Measurements from ENCODE around the gene VSIG4.
"Not testable (repeated sequence)": the region's sequence is repeated elsewhere in the genome, so short reads cannot be mapped to it uniquely, and the experiment has no call there.

The VSIG4 gene, protein sequence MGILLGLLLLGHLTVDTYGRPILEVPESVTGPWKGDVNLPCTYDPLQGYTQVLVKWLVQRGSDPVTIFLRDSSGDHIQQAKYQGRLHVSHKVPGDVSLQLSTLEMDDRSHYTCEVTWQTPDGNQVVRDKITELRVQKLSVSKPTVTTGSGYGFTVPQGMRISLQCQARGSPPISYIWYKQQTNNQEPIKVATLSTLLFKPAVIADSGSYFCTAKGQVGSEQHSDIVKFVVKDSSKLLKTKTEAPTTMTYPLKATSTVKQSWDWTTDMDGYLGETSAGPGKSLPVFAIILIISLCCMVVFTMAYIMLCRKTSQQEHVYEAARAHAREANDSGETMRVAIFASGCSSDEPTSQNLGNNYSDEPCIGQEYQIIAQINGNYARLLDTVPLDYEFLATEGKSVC

GRCh38 chrX:66039944-66040343 lies at the start of gene VSIG4:
VSIG4 (minus strand) TSS chrX:66040080; CDS start chrX:66039998, 82 bp downstream.
- DNase-seq, result no peak

DNA sequence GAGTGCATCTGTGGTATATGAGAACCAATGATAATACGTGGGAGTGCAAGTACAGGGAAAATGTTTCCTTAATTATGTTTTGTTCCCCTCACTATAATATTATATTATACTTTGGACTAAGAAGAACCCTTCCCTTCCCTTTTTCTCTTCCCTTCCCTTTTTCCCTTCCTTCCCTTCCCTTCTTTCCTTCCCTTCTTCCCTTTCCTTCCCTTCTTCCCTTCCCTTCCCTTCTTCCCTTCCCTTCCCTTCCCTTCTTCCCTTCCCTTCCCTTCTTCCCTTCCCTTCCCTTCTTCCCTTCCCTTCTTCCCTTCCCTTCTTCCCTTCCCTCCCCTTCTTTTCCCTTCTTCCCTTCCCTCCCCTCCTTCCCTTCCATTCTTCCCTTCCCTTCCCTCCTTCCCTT lies 36.9 kb upstream of the VSIG4 start:
- DNase-seq, result no peak

DNA sequence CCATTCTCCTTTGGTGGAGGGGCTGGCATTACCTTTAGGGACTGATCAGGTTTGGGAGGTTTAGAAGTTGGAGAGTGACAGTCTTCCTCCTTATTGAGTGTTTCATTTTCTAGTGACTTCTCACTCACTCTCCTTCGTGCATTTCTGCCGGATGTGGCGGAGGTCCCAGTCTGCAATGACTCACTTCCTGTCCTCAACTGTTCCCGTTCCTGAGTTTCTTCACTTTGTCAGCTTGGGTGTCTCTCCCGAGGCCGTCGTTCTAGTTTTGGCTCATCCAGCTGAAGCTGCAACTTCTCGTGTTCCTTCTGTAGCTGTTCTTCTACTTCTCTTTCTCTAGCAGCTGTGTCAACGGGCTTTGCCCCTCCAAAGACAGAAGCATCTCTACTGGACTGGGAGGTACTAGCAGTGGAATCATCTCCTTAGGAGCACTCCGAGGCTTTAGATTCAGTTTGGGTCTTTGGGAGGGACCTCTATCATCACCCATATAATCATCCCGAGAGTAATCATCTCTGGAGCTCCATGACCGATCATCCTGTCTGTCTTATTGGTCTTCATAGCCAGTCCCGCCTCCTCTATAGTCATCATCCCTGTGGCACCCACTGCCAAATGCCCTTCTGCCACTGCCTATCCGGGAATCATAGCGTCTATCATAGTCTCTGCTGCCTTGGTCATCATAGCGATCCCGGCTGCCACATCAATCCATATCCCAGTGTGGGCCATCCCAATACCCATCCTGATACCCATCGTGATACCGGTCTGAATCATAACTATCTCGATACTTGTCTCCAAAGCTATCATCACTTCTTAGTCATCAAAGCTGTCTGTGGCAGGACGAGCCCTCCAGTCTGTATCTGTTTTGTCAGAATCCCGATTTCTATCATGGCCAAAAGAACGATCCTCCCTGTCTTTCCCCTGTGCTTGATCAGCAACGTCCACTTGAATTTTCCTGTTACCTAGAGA lies 35.3 kb upstream of the VSIG4 start:
- DNase-seq, result peak; percentile 68 to 76

GRCh38 chrX:66071126-66071525 lies 31.2 kb upstream of the VSIG4 start:
- no peak for DNase-seq

GRCh38 chrX:66064261-66064660 lies 24.4 kb upstream of the VSIG4 start:
- no peak for DNase-seq

DNA sequence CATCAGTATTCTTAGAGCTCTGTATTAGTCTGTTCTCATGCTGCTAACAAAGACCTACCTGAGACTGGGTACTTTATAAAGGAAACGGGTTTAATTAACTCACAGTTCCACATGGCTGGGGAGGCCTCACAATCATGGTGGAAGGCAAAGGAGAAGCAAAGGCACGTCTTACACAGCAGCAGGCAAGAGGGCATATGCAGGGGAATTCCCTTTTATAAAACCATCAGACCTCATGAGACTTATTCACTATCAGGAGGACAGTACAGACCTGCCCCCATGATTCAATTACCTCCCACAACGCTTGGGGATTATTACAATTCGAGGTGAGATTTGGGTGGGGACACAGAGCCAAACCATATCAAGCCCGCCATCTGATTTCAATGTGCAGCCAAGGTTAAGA lies 17.1 kb upstream of the VSIG4 start:
- DNase-seq, result not testable (repeated sequence)

DNA sequence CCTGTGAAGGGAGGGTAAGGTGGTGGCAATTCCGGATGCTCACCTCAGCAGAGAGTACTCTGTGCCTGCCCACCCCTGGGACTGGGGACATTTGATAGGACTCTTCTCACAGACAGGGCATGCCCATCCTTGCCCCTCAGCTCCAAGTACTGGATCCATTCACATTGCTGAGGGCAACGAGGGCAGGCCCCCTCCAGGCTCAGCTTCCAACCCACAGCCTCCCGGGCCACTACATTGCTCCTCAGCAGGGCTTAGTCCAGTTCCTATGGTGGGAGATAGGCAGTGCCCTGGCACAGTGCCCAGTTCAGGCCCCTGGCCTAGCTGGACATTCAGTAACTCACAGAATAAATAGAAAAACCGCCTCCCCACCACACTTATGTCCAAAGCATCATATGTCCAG lies 15.1 kb upstream of the VSIG4 start:
- DNase-seq, result no peak

DNA sequence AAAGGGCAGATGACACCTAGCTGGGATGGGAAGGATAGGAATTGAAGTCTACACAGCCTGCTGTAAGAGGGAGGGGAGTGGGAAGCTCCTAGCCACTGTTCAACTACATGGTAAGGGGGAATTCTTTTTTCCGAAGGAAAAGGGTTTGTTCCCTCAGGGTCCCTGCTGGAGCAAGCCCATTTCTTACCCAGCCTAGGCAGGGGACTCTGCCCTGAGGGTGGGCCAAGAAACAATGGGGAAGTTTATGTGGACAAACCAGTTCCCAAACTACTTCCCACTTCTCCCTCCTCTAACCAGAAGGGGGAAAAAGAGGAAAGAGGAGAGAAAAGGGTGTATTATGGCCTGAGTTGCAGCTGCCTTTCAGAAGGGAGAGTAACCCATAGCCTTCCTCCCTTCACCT lies 13.5 kb upstream of the VSIG4 start:
- DNase-seq, result no peak

DNA sequence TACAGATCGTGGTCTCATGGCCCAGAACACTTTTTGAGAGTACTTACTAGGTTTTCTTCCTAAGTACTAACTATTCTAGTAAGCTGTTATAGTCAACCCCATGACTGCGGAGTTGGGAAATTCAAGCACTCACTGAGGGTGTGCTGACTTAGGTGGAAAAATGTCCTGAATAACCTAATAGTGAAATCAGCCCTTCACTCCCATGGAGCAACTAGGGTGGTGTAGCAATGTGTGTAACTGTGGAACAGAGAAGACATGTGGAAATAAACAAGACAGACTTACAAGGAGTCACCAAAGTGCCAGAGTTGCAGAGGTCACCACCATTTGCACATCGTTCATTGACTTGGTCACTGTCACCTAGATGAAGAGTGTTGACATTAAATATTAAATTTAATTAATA lies 12.1 kb upstream of the VSIG4 start:
- peak in 1 of 2 experiments; percentile 1 for DNase-seq

DNA sequence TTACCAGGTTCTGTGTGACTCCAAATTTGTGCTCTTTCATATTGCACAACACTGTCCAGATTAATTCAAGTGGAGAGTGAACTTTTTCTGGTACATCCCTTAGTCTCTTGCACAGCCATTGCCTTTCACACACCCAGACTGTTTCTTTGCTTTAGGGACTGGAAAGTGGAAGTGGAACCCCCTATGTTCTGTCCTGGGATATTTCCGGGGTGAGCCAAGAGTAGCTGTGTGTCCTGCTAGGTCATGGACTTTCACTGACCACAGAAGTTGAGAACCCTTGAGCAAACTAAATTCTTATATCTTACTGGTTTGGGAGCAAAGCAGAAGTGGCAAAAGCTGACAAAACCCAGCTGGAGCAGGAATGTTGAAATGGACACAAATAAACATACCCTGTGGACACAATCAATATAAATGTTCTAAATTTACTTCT lies 10.3 kb upstream of the VSIG4 start:
- DNase-seq, result peak; percentile 51 to 61

DNA sequence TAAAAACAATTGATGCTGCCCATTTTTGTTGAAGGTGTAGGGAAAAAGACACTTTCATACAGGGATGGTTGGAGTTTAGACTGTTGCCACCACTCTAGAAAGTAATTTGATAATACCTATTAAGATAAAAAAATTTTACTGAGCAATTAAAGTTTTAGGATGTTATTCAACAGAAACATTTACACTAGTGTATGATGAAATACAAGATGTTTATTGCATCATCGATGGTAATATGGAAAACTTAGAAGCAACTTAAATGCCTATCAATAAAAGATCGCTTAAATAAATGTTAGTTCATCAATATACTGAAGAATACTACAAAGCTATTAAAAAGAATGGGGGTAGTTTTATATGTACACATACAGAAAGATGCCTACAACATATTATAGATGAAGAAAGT lies 9.2 kb upstream of the VSIG4 start:
- no peak for DNase-seq

GRCh38 chrX:66046612-66047235 lies 6.8 kb upstream of the VSIG4 start:
- peak; percentile 59 to 67 for DNase-seq

DNA sequence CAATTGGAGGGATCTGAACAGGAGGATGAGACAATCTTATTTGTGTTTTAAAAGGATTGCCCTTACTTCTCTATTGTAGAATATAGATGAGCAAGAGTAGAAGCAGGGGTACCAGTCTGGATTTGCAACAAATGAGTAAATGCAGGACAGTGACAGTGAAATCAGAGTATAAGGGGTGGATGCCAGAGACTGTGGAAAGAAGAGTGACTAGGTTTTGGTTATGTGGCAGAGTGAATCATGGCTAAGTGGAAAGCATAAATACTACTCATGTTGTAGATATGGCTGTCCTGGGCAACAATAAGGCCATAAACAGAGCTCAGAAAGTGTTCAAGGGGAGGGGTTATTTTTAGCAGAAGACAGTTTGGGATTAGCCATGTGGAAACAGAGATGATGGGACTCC lies 6.0 kb upstream of the VSIG4 start:
- DNase-seq, result no peak

- DNase-seq, result no peak
These were observed 3.7 kb upstream of the VSIG4 start for GRCh38 chrX:66043584-66043983.

DNA sequence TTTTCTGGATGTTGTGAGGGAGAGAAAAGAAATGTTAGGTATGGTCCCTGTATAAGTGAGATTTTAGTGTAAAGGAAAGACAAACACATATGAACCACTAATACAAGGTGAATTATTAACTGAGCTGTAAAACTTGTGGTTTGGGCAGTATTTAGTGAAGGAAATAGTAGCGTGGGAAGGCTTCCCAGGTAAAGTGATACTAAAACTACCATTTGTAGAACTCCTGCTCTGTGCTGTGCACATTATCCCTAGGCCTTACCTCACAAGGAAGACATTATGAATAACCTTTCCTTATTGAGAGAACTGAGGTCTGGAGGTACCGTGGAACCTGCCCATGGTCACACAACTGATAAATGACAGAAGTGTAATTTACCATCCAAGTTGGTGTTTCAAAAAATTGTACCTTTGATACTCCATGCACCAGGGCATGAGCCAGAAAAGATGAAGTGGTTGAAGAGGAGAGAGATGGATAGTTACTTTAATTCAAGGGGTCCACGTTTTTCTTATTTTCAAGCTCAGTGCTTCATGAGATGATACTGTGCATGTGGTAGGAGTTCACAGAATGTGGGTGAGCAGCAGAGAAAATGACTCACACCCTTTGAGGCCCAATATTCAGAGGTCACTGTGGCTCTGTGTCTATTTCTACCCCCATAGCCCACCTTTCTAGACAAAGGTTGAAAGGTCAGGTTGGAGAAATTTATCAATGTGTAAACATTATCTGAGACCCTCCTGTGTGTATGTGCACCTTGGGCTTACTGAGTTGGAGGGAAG lies 2.6 kb upstream of the VSIG4 start:
- no peak for DNase-seq

- DNase-seq, result no peak
These were observed 1.8 kb downstream of the VSIG4 start for GRCh38 chrX:66038115-66038514.

GRCh38 chrX:66036231-66036630 lies 3.6 kb downstream of the VSIG4 start:
- DNase-seq, result no peak

DNA sequence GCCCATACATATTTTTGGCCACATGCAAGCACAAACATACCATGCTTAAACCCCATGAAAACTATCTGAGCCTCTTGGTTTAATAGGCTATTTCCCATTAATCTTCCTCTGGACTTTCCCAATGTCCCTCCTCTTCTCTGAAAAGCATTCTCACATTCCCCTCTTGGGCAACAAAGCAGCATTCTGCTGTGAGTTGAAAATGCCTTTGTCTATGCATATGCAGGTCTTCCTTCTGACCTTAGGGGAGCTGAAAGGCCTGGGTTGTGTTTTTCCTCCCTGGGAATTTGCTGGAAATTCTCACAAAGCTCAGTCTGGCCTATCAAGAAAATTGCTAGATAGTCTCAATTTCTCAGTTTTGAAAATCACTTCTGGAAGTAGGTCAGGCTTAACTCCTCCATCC lies 4.2 kb downstream of the VSIG4 start:
- DNase-seq, result no peak

DNA sequence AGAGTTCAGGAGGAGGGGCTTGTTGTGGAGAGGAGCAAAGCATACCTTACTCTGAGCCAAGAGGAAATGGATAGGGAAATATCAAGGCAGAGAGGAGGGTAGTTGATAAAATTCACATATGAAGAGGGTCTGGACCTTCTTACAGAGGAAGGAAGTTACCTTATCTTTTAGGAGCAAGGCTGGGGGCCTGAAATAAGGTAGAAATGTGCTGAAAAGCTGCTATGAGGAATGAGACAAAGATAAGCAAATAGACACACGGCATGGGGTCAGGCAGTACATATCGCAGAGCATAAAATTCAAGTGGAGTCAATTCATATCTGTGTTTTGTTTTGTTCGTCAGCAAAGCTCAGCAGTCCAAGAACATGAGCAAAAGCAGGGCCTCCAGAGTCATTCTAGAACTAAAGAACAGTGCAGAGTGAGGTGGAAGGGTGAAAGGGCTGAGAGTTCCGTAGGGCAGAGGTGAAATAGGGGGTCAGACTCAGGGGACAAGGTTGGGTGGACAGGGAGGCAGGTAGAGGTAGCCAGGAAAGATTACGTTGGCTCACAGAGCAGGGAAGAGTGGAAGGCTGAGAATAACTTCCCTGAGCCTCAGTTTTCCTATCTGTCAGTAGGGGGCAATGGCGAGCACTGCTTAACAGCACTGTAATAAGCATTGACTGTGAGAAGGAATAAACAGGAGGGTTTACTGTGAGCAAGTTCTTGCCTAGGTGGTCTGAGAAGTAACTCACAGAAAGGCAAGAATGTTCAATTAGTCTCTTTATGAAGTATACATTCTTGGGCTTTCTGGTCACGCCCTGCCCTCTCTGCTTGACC lies 9.2 kb downstream of the VSIG4 start:
- DNase-seq, result peak; percentile 34 to 50

DNA sequence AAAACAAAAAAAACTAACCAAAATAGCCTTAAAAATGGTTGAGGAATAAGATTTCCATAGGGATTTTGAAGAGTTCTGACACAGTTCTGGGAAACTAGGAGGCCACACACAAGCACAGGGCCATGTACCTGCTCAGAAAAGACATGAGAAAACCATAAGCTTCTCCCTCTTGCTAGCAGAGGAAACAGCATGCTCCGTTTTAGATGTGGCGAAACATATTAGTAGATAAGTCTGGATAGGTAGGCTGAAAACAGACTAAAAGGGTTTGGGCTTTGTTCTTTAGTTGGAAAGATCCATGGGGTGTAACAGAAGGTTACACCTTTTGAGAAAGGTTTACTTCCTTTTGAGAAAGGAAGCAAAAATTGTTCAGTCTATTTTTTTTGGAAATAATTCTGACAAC lies 10.9 kb downstream of the VSIG4 start:
- no peak for DNase-seq

GRCh38 chrX:66024570-66024969 lies 15.3 kb downstream of the VSIG4 start:
- DNase-seq, result no peak

GRCh38 chrX:66024092-66024467 lies 15.8 kb downstream of the VSIG4 start:
- no peak for DNase-seq

All from AML-193 (cell line).